Aorta (tissue), 5 donors: ENCODE measurements around the gene RFTN1. TPM values are rescaled to one million over a fixed set of nuclear protein-coding genes. Genes with fewer than 3 reads are reported as not detected.

Experiments used
- ATAC-seq: fragments of 200-7000 bp; cut with Tn5 transposase; one replicate; pipeline ENCODE4 v1.9.1; 2022; ENCODE audit warnings: moderate library complexity; ENCODE audit not compliant: low FRiP score
- DNase-seq, 2 donors: peaks; one replicate each; pipeline ENCODE4 v3.0.0-alpha.2; 2020
- H3K27ac ChIP-seq, 2 donors: one replicate each; pipeline ENCODE4 v1.5.1; 2013; ENCODE audit warnings: low read length in 2 of 2, mild to moderate bottlenecking in 2 of 2, moderate library complexity in 2 of 2, control low read depth in 1 of 2, inconsistent platforms in 1 of 2, low read depth in 1 of 2
- H3K27me3 ChIP-seq, 2 donors: one replicate each; pipeline ENCODE4 v1.6.1; 2013; ENCODE audit warnings: control low read depth in 1 of 2, low read length in 1 of 2, mild to moderate bottlenecking in 1 of 2, moderate library complexity in 1 of 2; ENCODE audit not compliant: insufficient read depth in 2 of 2, control insufficient read depth in 1 of 2
- H3K36me3 ChIP-seq, 2 donors: one replicate each; pipeline ENCODE4 v1.6.1; 2013; ENCODE audit warnings: control low read depth in 1 of 2, low read length in 1 of 2, mild to moderate bottlenecking in 1 of 2; ENCODE audit not compliant: insufficient read depth in 2 of 2, control insufficient read depth in 1 of 2
- H3K4me1 ChIP-seq, 2 donors: one replicate each; pipeline ENCODE4 v1.6.1; 2013; ENCODE audit warnings: low read length in 2 of 2, control low read depth in 1 of 2, mild to moderate bottlenecking in 1 of 2, moderate library complexity in 1 of 2; ENCODE audit not compliant: insufficient read depth in 2 of 2, control insufficient read depth in 1 of 2
- H3K4me3 ChIP-seq, 2 donors: one replicate each; pipeline ENCODE4 v1.5.1; 2013; ENCODE audit warnings: low read length in 2 of 2, control low read depth in 1 of 2, mild to moderate bottlenecking in 1 of 2
- H3K9me3 ChIP-seq: one replicate; pipeline ENCODE4 v1.6.1; 2013; ENCODE audit warnings: mild to moderate bottlenecking, low read length; ENCODE audit not compliant: control insufficient read depth
- WGBS, 2 donors: extraction: QIAGEN DNeasy Blood & Tissue Kit; methylation state at CpG; one replicate each; pipeline ENCODE4 v1.1.7; 2013; 5-methylcytosine and 5-hydroxymethylcytosine counted together
- intact Hi-C, 2 donors: fragments of 100-400 bp; cut with DNase I; formaldehyde crosslinking; loops; one replicate each; pipeline versions ENCODE4 v1.14.2 to v1.15.0; 2022
- polyA plus RNA-seq, 2 donors: library from polyadenylated mRNA; stranded (reverse); fragments of 200-250 nt; gene quantifications; one replicate each; pipeline ENCODE4 v1.2.3, GENCODE V29; 2013
- total RNA-seq, 2 donors: library from RNA; stranded (reverse); fragmentation: NEBNext Ultra II Directional; extraction: Animal tissue kit (Norgen Biotek cat#: 25700); gene quantifications; one replicate each; pipeline ENCODE4 v1.2.1, GENCODE V29; 2021
- donor health status: healthy with polysubstance abuse.
- donor health status: Bipolar disorder and iron deficiency.
- donor health status: DM: no; HTN: no; CAD: no.
- donor health status: DM: no; HTN: no; CAD: no.
- donor health status: DM: yes; HTN: yes; CAD: no.

RFTN1 gene
- total and polyA plus RNA-seq, 4 donors, result 12.7 to 119 (median 59.4) TPM

GRCh38 chr3:16301507-16301906, 212.0 kb downstream of the RFTN1 start:
- intact Hi-C loops, result no loop called here
- 53 to 61% methylated on average over 6 of the region's 6 CpGs for WGBS, 2 donors
- DNase-seq, result no peak
- Histone ChIP-seq H3K4me1 (no peaks in the 10 kb centered on the region), H3K27ac (no peak overlapping the region), H3K36me3 (no peaks in the 10 kb centered on the region), H3K9me3 (no peaks in the 10 kb centered on the region), H3K27me3 (no peaks in the 10 kb centered on the region), H3K4me3 (no peak overlapping the region)
- ATAC-seq, result no peak

DNA sequence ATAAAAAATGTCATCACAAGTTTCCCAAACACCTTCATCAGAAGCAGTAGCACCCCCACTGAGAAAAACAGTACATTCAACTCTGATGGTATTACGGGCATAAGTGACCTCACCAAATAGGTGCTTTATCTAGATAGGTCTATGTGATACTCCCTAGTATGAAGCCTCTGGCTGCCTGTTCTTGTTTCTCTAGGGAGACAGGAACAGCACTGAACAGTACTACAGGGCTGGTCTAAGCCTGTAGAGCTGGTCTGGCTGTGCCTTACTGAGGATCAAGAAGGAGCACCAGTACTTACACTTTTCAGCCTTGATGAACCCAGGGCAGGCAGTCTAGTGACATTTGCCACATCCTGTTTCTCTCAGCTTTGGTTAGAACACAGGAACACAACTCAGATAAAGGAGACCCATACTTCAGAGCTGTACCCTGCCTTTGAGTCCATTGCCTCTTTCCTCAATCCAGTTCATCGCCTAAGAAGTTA, 212.6 kb downstream of the RFTN1 start:
- Histone ChIP-seq H3K27ac (no peak overlapping the region), H3K27me3 (no peaks in the 10 kb centered on the region), H3K36me3 (no peaks in the 10 kb centered on the region), H3K4me3 (no peak overlapping the region), H3K4me1 (no peaks in the 10 kb centered on the region), H3K9me3 (no peaks in the 10 kb centered on the region)
- ATAC-seq (peak; percentile 29), DNase-seq (no peak)
- intact Hi-C loops, result no loop called here
- 93 to 95% methylated on average over 2 of the region's 2 CpGs for WGBS, 2 donors

DNA sequence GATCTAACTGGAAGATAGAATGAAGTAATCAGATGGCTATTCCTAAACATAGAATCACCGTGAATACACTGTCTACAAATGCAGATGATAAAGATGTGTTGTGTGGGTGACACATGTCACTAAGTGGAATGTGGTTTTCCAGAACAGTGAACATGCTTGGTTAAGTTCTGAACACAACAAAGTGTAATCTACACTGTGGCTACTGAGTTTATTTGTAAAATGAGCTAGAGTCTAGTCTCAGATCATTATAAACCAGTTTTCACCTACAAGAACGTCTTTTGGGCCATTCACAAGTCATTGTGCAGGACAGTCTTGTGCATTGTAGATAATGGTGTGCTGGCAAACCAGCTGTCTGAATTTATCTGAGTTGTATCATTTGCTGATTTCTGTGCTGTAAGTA, 213.2 kb downstream of the RFTN1 start:
- DNase-seq (no peak), ATAC-seq (no peak)
- no peaks in the 10 kb centered on the region for H3K4me1 ChIP-seq
- H3K36me3 ChIP-seq, result no peaks in the 10 kb centered on the region
- WGBS, 2 donors, result 87 to 90% methylated on average over 2 of the region's 2 CpGs
- no peak overlapping the region for H3K4me3 ChIP-seq
- no peaks in the 10 kb centered on the region for H3K27me3 ChIP-seq
- no peaks in the 10 kb centered on the region for H3K9me3 ChIP-seq
- H3K27ac ChIP-seq, result no peak overlapping the region
- intact Hi-C loops, result no loop called here

GRCh38 chr3:16299746-16300145, 213.8 kb downstream of the RFTN1 start:
- intact Hi-C loops, result loop anchor here in 1 of 2 donors (10.0 kb wide), 1 partner anchor 215 kb away; the partner anchor contains the start of gene RFTN1
- Histone ChIP-seq H3K27me3 (no peaks in the 10 kb centered on the region), H3K27ac (no peak overlapping the region), H3K9me3 (no peaks in the 10 kb centered on the region), H3K4me1 (no peaks in the 10 kb centered on the region), H3K4me3 (no peak overlapping the region), H3K36me3 (peaks cover 0 to 1% of the 10 kb centered on the region in 2 donors)
- DNase-seq (no peak), ATAC-seq (no peak)
- WGBS, 2 donors, result 78 to 83% methylated on average over 3 of the region's 3 CpGs

- intact Hi-C loops, result loop anchor here in 1 of 2 donors (10.0 kb wide), 1 partner anchor 216 kb away; the partner anchor contains the start of gene RFTN1
- Histone ChIP-seq H3K4me3 (no peak overlapping the region), H3K27me3 (no peaks in the 10 kb centered on the region), H3K4me1 (no peaks in the 10 kb centered on the region), H3K9me3 (no peaks in the 10 kb centered on the region), H3K27ac (no peak overlapping the region), H3K36me3 (peaks cover 0 to 2% of the 10 kb centered on the region in 2 donors)
- DNase-seq, result no peak
- ATAC-seq, result no peak
- 53 to 56% methylated on average over 6 of the region's 6 CpGs for WGBS, 2 donors
Observed at GRCh38 chr3:16298891-16299290, 214.6 kb downstream of the RFTN1 start.

DNA sequence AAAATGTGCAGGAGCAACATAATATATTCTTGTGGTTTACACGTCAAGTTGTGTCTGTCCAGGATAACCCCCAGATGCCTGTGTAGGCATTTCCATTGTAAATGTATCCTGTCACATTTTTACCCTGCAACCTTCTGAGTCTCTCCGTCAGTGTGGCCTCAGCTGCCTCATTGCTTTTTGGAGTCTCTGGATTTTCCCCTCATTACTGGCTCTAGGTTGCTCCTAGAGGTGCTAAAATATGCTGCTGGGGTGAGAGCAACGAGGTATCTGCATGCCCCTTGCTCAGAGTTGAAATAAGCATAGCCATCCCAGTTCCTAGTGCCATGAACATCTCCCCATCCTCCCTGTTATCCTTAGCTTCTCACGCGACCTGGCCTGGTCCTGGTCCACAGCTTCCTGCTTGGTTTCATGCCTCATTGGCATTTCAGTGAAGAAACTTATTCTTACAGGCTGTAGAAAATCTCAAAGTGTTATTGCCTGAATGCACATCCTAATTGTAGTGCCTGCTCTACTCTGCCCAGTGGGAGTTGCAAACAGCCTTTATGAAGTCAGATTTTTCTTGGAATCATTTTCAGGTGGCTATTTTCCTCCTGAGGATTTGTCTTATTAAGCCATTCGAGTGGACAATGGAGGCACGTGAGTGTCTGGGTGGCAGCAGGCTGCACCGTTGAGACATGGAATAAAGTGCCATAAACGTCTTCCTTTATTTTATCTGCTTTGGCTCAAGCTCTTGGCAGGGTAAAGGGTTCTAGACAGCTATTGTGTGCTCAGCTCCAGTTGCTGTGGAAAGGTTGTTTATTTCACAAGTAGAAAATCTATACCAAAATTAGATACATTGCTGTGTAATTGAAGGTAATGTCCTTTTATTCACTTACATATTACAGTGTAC, 215.3 kb downstream of the RFTN1 start:
- ATAC-seq, result no peak
- no peak for DNase-seq
- 52 to 58% methylated on average over 9 of the region's 9 CpGs for WGBS, 2 donors
- peaks cover 0 to 2% of the 10 kb centered on the region in 2 donors for H3K36me3 ChIP-seq
- H3K27me3 ChIP-seq, result no peaks in the 10 kb centered on the region
- no peaks in the 10 kb centered on the region for H3K9me3 ChIP-seq
- H3K4me3 ChIP-seq, result no peak overlapping the region
- intact Hi-C loops, result loop anchor here in 1 of 2 donors (10.0 kb wide), 1 partner anchor 217 kb away; the partner anchor contains the start of gene RFTN1
- no peak overlapping the region for H3K27ac ChIP-seq
- H3K4me1 ChIP-seq, result no peaks in the 10 kb centered on the region

GRCh38 chr3:16295298-16295890, 218.1 kb downstream of the RFTN1 start:
- intact Hi-C loops, result loop anchor here in 1 of 2 donors (10.0 kb wide), 1 partner anchor 219 kb away; the partner anchor contains the start of gene RFTN1
- ATAC-seq, result no peak

GRCh38 chr3:16294844-16295243, 218.7 kb downstream of the RFTN1 start:
- H3K27ac ChIP-seq, result no peak overlapping the region
- ATAC-seq, result no peak
- H3K9me3 ChIP-seq, result no peaks in the 10 kb centered on the region
- H3K4me1 ChIP-seq, result no peaks in the 10 kb centered on the region
- no peak for DNase-seq
- no peaks in the 10 kb centered on the region for H3K27me3 ChIP-seq
- H3K4me3 ChIP-seq, result no peak overlapping the region
- WGBS, 2 donors, result 90 to 94% methylated on average over 5 of the region's 5 CpGs
- intact Hi-C loops, result loop anchor here in 1 of 2 donors (10.0 kb wide), 1 partner anchor 220 kb away; the partner anchor contains the start of gene RFTN1
- peaks cover 0 to 2% of the 10 kb centered on the region in 2 donors for H3K36me3 ChIP-seq

More at GRCh38 chr3:16295298-16295890, 218.1 kb downstream of the RFTN1 start:
- Histone ChIP-seq H3K4me3 (no peak overlapping the region), H3K4me1 (no peaks in the 10 kb centered on the region), H3K27me3 (no peaks in the 10 kb centered on the region), H3K27ac (no peak overlapping the region), H3K9me3 (no peaks in the 10 kb centered on the region), H3K36me3 (peaks cover 0 to 2% of the 10 kb centered on the region in 2 donors)
- no peak for DNase-seq
- 82 to 87% methylated on average over 3 of the region's 3 CpGs for WGBS, 2 donors
